CD4-positive, alpha-beta T cell (primary cell): Measurements from ENCODE around the gene ADCY5. TPM values are rescaled to one million over a fixed set of nuclear protein-coding genes. Genes with fewer than 3 reads are reported as not detected.

Source experiments
- ATAC-seq: fragments of 200-7000 bp; cut with Tn5 transposase; one replicate; pipeline ENCODE4 v1.10.0; 2022; ENCODE audit warnings: mild to moderate bottlenecking; ENCODE audit not compliant: poor library complexity
- CTCF ChIA-PET: fragments of 350-600 bp; sonication (Branson Sonifier 250); formaldehyde crosslinking; loops from one replicate; lab custom pipeline; 2021; ENCODE audit warnings: antibody characterized with exemption, inconsistent platforms; lab: Charles Lee
- POLR2A ChIA-PET: fragments of 350-600 bp; sonication (Branson Sonifier 250); formaldehyde crosslinking; loops from one replicate; lab custom pipeline; 2021; ENCODE audit warnings: antibody characterized with exemption, inconsistent platforms; lab: Charles Lee
- DNase-seq, 14 experiments: peaks; one replicate each; pipeline ENCODE4 v3.0.0-alpha.2; 2013 to 2020; ENCODE audit warnings: mixed read lengths in 2 of 14
- H3K27ac ChIP-seq, 2 donors: one replicate each; pipeline versions ENCODE4 v1.5.1 to v1.7.0; 2013; ENCODE audit warnings: low read length in 2 of 2, low read depth in 1 of 2, mild to moderate bottlenecking in 1 of 2
- H3K27me3 ChIP-seq, 2 experiments: 1 replicate in 1 of 2; 2 replicates in 1 of 2; pipeline versions ENCODE4 v1.6.1 to v1.7.0; 2013; ENCODE audit warnings: low read length in 2 of 2, control low read depth in 1 of 2, mild to moderate bottlenecking in 1 of 2, moderate library complexity in 1 of 2; ENCODE audit not compliant: insufficient read depth in 2 of 2, control insufficient read depth in 1 of 2
- H3K36me3 ChIP-seq: one replicate; pipeline ENCODE4 v1.6.1; 2013; ENCODE audit warnings: low read length, control low read depth; ENCODE audit not compliant: insufficient read depth
- H3K4me1 ChIP-seq: one replicate; pipeline ENCODE4 v1.6.1; 2013; ENCODE audit warnings: low read length, control low read depth; ENCODE audit not compliant: insufficient read depth
- H3K4me3 ChIP-seq: one replicate; pipeline ENCODE4 v1.5.1; 2013; ENCODE audit warnings: mild to moderate bottlenecking, low read length, moderate library complexity
- H3K9me3 ChIP-seq, 2 experiments: 1 replicate in 1 of 2; 2 replicates in 1 of 2; pipeline versions ENCODE4 v1.6.1 to v1.7.0; 2013; ENCODE audit warnings: low read length in 2 of 2, mild to moderate bottlenecking in 2 of 2, control low read depth in 1 of 2, moderate library complexity in 1 of 2; ENCODE audit not compliant: control insufficient read depth in 1 of 2, insufficient read depth in 1 of 2
- H3K27ac Mint-ChIP-seq: one replicate; pipeline ENCODE4 v1.8.0; 2020; ENCODE audit warnings: mixed read lengths
- H3K27me3 Mint-ChIP-seq: one replicate; pipeline ENCODE4 v1.8.0; 2021; ENCODE audit warnings: mixed read lengths
- H3K36me3 Mint-ChIP-seq: one replicate; pipeline ENCODE4 v1.8.0; 2021; ENCODE audit warnings: low read depth, mixed read lengths
- H3K4me1 Mint-ChIP-seq: one replicate; pipeline ENCODE4 v1.8.0; 2021; ENCODE audit warnings: low read depth, mixed read lengths
- H3K4me3 Mint-ChIP-seq: one replicate; pipeline ENCODE4 v1.8.0; 2020; ENCODE audit warnings: mild to moderate bottlenecking, mixed read lengths
- H3K9me3 Mint-ChIP-seq: one replicate; pipeline ENCODE4 v1.8.0; 2020; ENCODE audit warnings: mixed read lengths
- CTCF ChIP-seq: fragments of 200-600 bp; IDR thresholded peaks from one replicate; pipeline ENCODE4 v1.8.0; 2022; ENCODE audit warnings: antibody characterized with exemption, mild to moderate bottlenecking
- intact Hi-C, 2 experiments: fragments of 100-400 bp; cut with DNase I in 1 of 2; cut with micrococcal nuclease in 1 of 2; formaldehyde crosslinking; loops; one replicate each; pipeline versions ENCODE4 v1.15.1 to v1.9.0; 2023 to 2025; cut with DNase I, micrococcal nuclease
- total RNA-seq, 174 experiments: library from RNA in 2 of 174; stranded (reverse) in 2 of 174; gene quantifications; one replicate each; pipeline ENCODE4 v1.2.3 and lab custom pipeline; 2021 to 2026

The ADCY5 gene
- total RNA-seq, 2 experiments from 2014 or later, result not detected

- Histone ChIP-seq H3K4me1 (no peaks in the 10 kb centered on the region), H3K9me3 (peaks cover 0 to 19% of the 10 kb centered on the region in 2 experiments), H3K4me3 (no peak overlapping the region), H3K27me3 (no peaks in the 10 kb centered on the region), H3K36me3 (no peaks in the 10 kb centered on the region), H3K27ac (no peak overlapping the region)
- ATAC-seq (no peak), DNase-seq (no peak)
- H3K27ac Mint-ChIP-seq, result no peak overlapping the region
- ChIA-PET CTCF (no interaction called here), POLR2A (no interaction called here)
- intact Hi-C loops, result no loop called here
- H3K4me1 Mint-ChIP-seq, result no peaks in the 10 kb centered on the region
- H3K9me3 Mint-ChIP-seq, result peaks cover 3% of the 10 kb centered on the region
- no peaks in the 10 kb centered on the region for H3K27me3 Mint-ChIP-seq
- no peak overlapping the region for H3K4me3 Mint-ChIP-seq
- no peaks in the 10 kb centered on the region for H3K36me3 Mint-ChIP-seq
- TF ChIP-seq CTCF, result no peak
These were observed 76.8 kb downstream of the ADCY5 start for GRCh38 chr3:123371859-123372685.

GRCh38 chr3:123371426-123371825 is 77.5 kb downstream of the ADCY5 start:
- no peak for ATAC-seq

GRCh38 chr3:123370819-123371218 is 78.1 kb downstream of the ADCY5 start:
- ChIA-PET CTCF (no interaction called here), POLR2A (no interaction called here)
- peaks cover 0 to 19% of the 10 kb centered on the region in 2 experiments for H3K9me3 ChIP-seq
- TF ChIP-seq CTCF, result no peak
- Mint-ChIP-seq H3K4me1 (no peaks in the 10 kb centered on the region), H3K4me3 (no peak overlapping the region), H3K36me3 (no peaks in the 10 kb centered on the region), H3K27ac (no peak overlapping the region), H3K27me3 (no peaks in the 10 kb centered on the region), H3K9me3 (peaks cover 3% of the 10 kb centered on the region)
- no peaks in the 10 kb centered on the region for H3K4me1 ChIP-seq
- no peak overlapping the region for H3K4me3 ChIP-seq
- H3K36me3 ChIP-seq, result no peaks in the 10 kb centered on the region
- intact Hi-C loops, result no loop called here
- DNase-seq (no peak), ATAC-seq (no peak)
- H3K27me3 ChIP-seq, result no peaks in the 10 kb centered on the region
- H3K27ac ChIP-seq, result no peak overlapping the region

More at GRCh38 chr3:123371426-123371825, 77.5 kb downstream of the ADCY5 start:
- Histone ChIP-seq H3K36me3 (no peaks in the 10 kb centered on the region), H3K9me3 (peaks cover 0 to 19% of the 10 kb centered on the region in 2 experiments), H3K27ac (no peak overlapping the region), H3K27me3 (no peaks in the 10 kb centered on the region), H3K4me3 (no peak overlapping the region), H3K4me1 (no peaks in the 10 kb centered on the region)
- peaks cover 3% of the 10 kb centered on the region for H3K9me3 Mint-ChIP-seq
- no peak for TF ChIP-seq CTCF
- intact Hi-C loops, result no loop called here
- ChIA-PET POLR2A (no interaction called here), CTCF (no interaction called here)
- no peak overlapping the region for H3K27ac Mint-ChIP-seq
- no peak for DNase-seq
- H3K4me3 Mint-ChIP-seq, result no peak overlapping the region
- H3K27me3 Mint-ChIP-seq, result no peaks in the 10 kb centered on the region
- no peaks in the 10 kb centered on the region for H3K4me1 Mint-ChIP-seq
- H3K36me3 Mint-ChIP-seq, result no peaks in the 10 kb centered on the region
